ENCODE data around the gene CHST8.

The CHST8 gene

GRCh38 chr19:33718651-33719254, 97.0 kb downstream of the CHST8 start:
- in situ Hi-C loops (cut with MboI; ENCODE audit: low sequenced_read_pairs, unreplicated experiment): no loop called here
- no peak for DNase-seq (ENCODE audit: low spot score)
- no peak for TF ChIP-seq CTCF (IDR thresholded peaks at IDR 0.05; ENCODE audit: borderline replicate concordance, control extremely low read depth, extremely low read depth, insufficient read depth, missing control alignments)

GRCh38 chr19:33719366-33720154, 97.8 kb downstream of the CHST8 start:
- no peak for TF ChIP-seq CTCF (IDR thresholded peaks at IDR 0.05; ENCODE audit: borderline replicate concordance, control extremely low read depth, extremely low read depth, insufficient read depth, missing control alignments)
- DNase-seq (ENCODE audit: low spot score): no peak
- in situ Hi-C loops (cut with MboI; ENCODE audit: low sequenced_read_pairs, unreplicated experiment): no loop called here

- in situ Hi-C loops (cut with MboI; ENCODE audit: low sequenced_read_pairs, unreplicated experiment): no loop called here
- no peak for TF ChIP-seq CTCF (IDR thresholded peaks at IDR 0.05; ENCODE audit: borderline replicate concordance, control extremely low read depth, extremely low read depth, insufficient read depth, missing control alignments)
- DNase-seq (ENCODE audit: low spot score): no peak
These were observed 98.4 kb downstream of the CHST8 start for GRCh38 chr19:33720155-33720493.

GRCh38 chr19:33720691-33721682, 99.2 kb downstream of the CHST8 start:
- DNase-seq (ENCODE audit: low spot score): no peak
- in situ Hi-C loops (cut with MboI; ENCODE audit: low sequenced_read_pairs, unreplicated experiment): no loop called here
- TF ChIP-seq CTCF (IDR thresholded peaks at IDR 0.05; ENCODE audit: borderline replicate concordance, control extremely low read depth, extremely low read depth, insufficient read depth, missing control alignments): no peak

- DNase-seq (ENCODE audit: low spot score): no peak
- in situ Hi-C loops (cut with MboI; ENCODE audit: low sequenced_read_pairs, unreplicated experiment): no loop called here
- TF ChIP-seq CTCF (IDR thresholded peaks at IDR 0.05; ENCODE audit: borderline replicate concordance, control extremely low read depth, extremely low read depth, insufficient read depth, missing control alignments): no peak
These were observed 100.1 kb downstream of the CHST8 start for GRCh38 chr19:33721735-33722297.

Measured in GM13976 (cell line).